Measurements from ENCODE around the gene SSBP4. TPM values are rescaled to one million over a fixed set of nuclear protein-coding genes. Genes with fewer than 3 reads are reported as not detected.

The SSBP4 gene
- total RNA-seq, 6 donors from 2014 or later = 52.0 to 157 (median 84.1) TPM

GRCh38 chr19:18452386-18452785 is 33.2 kb downstream of the SSBP4 start:
- H3K27ac ChIP-seq = no peak overlapping the region
- peaks cover 3 to 88% (median 41%) of the 10 kb centered on the region in 4 donors for H3K36me3 ChIP-seq
- peaks cover 0 to 10% (median 7%) of the 10 kb centered on the region in 4 donors for H3K4me1 ChIP-seq
- no peaks in the 10 kb centered on the region for H3K27me3 ChIP-seq
- no peak overlapping the region for H3K4me3 ChIP-seq
- 80 to 85% methylated on average over 3 of the region's 3 CpGs for WGBS, 2 donors
- ATAC-seq (ENCODE audit: low FRiP score in 2 of 2) (no peak), DNase-seq (peak in 1 of 2 donors; percentile 8)
- no peak for TF ChIP-seq POLR2A (IDR thresholded peaks at IDR 0.05)
- no peak for TF ChIP-seq POLR2AphosphoS5 (IDR thresholded peaks at IDR 0.05)
- no peak for TF ChIP-seq EP300 (IDR thresholded peaks at IDR 0.05)
- TF ChIP-seq CTCF (IDR thresholded peaks at IDR 0.05) = no peak
- no peaks in the 10 kb centered on the region for H3K9me3 ChIP-seq

- H3K4me3 ChIP-seq = no peak overlapping the region
- ATAC-seq (ENCODE audit: low FRiP score in 2 of 2) (no peak), DNase-seq (no peak)
- TF ChIP-seq CTCF (IDR thresholded peaks at IDR 0.05) = no peak
- TF ChIP-seq EP300 (IDR thresholded peaks at IDR 0.05) = no peak
- TF ChIP-seq POLR2A (IDR thresholded peaks at IDR 0.05) = no peak
- no peak for TF ChIP-seq POLR2AphosphoS5 (IDR thresholded peaks at IDR 0.05)
- WGBS, 2 donors = 74 to 77% methylated on average over 10 of the region's 10 CpGs
- H3K9me3 ChIP-seq = no peaks in the 10 kb centered on the region
- H3K4me1 ChIP-seq = peaks cover 0 to 10% (median 7%) of the 10 kb centered on the region in 4 donors
- no peak overlapping the region for H3K27ac ChIP-seq
- no peaks in the 10 kb centered on the region for H3K27me3 ChIP-seq
- peaks cover 5 to 90% (median 46%) of the 10 kb centered on the region in 4 donors for H3K36me3 ChIP-seq
Measured at GRCh38 chr19:18453269-18454024, 34.2 kb downstream of the SSBP4 start.

- peaks cover 7 to 14% (median 13%) of the 10 kb centered on the region in 4 donors for H3K4me1 ChIP-seq
- no peaks in the 10 kb centered on the region for H3K9me3 ChIP-seq
- DNase-seq = no peak
- no peaks in the 10 kb centered on the region for H3K27me3 ChIP-seq
- TF ChIP-seq POLR2A (IDR thresholded peaks at IDR 0.05) (no peak), CTCF (IDR thresholded peaks at IDR 0.05) (no peak), POLR2AphosphoS5 (IDR thresholded peaks at IDR 0.05) (no peak), EP300 (IDR thresholded peaks at IDR 0.05) (no peak)
- ATAC-seq (ENCODE audit: low FRiP score in 2 of 2) = no peak
- no peak overlapping the region for H3K27ac ChIP-seq
- WGBS, 2 donors = 89% methylated on average over 4 of the region's 4 CpGs; no CpG with 5 or more reads in 1 of the 2 donors
- no peak overlapping the region for H3K4me3 ChIP-seq
- H3K36me3 ChIP-seq = peaks cover 3 to 90% (median 45%) of the 10 kb centered on the region in 4 donors
Measured at GRCh38 chr19:18456279-18456678, 37.1 kb downstream of the SSBP4 start.

GRCh38 chr19:18456974-18457373 is 37.8 kb downstream of the SSBP4 start:
- WGBS, 2 donors = 75 to 87% methylated on average over 8 to 9 of the region's 9 CpGs
- H3K27me3 ChIP-seq = no peaks in the 10 kb centered on the region
- no peaks in the 10 kb centered on the region for H3K9me3 ChIP-seq
- DNase-seq = peak in 1 of 2 donors; percentile 64
- H3K36me3 ChIP-seq = peaks cover 3 to 89% (median 46%) of the 10 kb centered on the region in 4 donors
- no peak for ATAC-seq (ENCODE audit: low FRiP score in 2 of 2)
- no peak overlapping the region for H3K4me3 ChIP-seq
- no peak for TF ChIP-seq POLR2AphosphoS5 (IDR thresholded peaks at IDR 0.05)
- TF ChIP-seq EP300 (IDR thresholded peaks at IDR 0.05) = no peak
- no peak for TF ChIP-seq POLR2A (IDR thresholded peaks at IDR 0.05)
- TF ChIP-seq CTCF (IDR thresholded peaks at IDR 0.05) = no peak
- peaks cover 5 to 14% (median 11%) of the 10 kb centered on the region in 4 donors for H3K4me1 ChIP-seq
- no peak overlapping the region for H3K27ac ChIP-seq
